GM18508 (cell line): ENCODE measurements around the gene CDK18.

Experiments
- ATAC-seq: cut with Tn5 transposase; IDR thresholded peaks from one replicate; pipeline ENCODE4 v1.9.1; 2021; ENCODE audit warnings: moderate number of reproducible peaks; ENCODE audit not compliant: insufficient read depth, unreplicated experiment

Gene CDK18

GRCh38 chr1:205502111-205502810 lies 2.2 kb upstream of the CDK18 start:
- no peak for ATAC-seq

- no peak for ATAC-seq
Observed at GRCh38 chr1:205502992-205503391, 1.5 kb upstream of the CDK18 start.

- no peak for ATAC-seq
Observed at GRCh38 chr1:205505076-205505729, 734 bp downstream of the CDK18 start.

- ATAC-seq, result no peak
Observed at GRCh38 chr1:205505791-205506190, 1.3 kb downstream of the CDK18 start.

GRCh38 chr1:205506409-205507200 lies 2.1 kb downstream of the CDK18 start:
- ATAC-seq, result no peak

- no peak for ATAC-seq
Observed at GRCh38 chr1:205508227-205508714, 3.8 kb downstream of the CDK18 start.

GRCh38 chr1:205510308-205510950 lies 6.0 kb downstream of the CDK18 start:
- no peak for ATAC-seq

- ATAC-seq, result no peak
Observed at GRCh38 chr1:205510951-205511330, 6.5 kb downstream of the CDK18 start.

GRCh38 chr1:205512059-205513045 lies 7.9 kb downstream of the CDK18 start:
- ATAC-seq, result no peak

GRCh38 chr1:205513774-205514173 lies 9.3 kb downstream of the CDK18 start:
- ATAC-seq, result no peak

- ATAC-seq, result no peak
Observed at GRCh38 chr1:205514211-205515142, 10.0 kb downstream of the CDK18 start.

GRCh38 chr1:205515781-205516253 lies 11.3 kb downstream of the CDK18 start:
- no peak for ATAC-seq

GRCh38 chr1:205516362-205516761 lies 11.9 kb downstream of the CDK18 start:
- no peak for ATAC-seq

GRCh38 chr1:205517288-205517687 lies 12.8 kb downstream of the CDK18 start:
- no peak for ATAC-seq

GRCh38 chr1:205517763-205518162 lies 13.3 kb downstream of the CDK18 start:
- ATAC-seq, result no peak

GRCh38 chr1:205518661-205519540 lies 14.4 kb downstream of the CDK18 start:
- ATAC-seq, result no peak

GRCh38 chr1:205519541-205520131 lies 15.2 kb downstream of the CDK18 start:
- no peak for ATAC-seq
